Ovary (tissue), 3 donors: Measurements from ENCODE around the gene IFNA7.

Experiments
- EP300 ChIP-seq: sonication (generic); formaldehyde crosslinking; IDR thresholded peaks from one replicate; pipeline ENCODE4 v1.6.1; 2017; ENCODE audit warnings: antibody characterized with exemption
- POLR2A ChIP-seq: fragments of 450-650 bp; IDR thresholded peaks from one replicate; pipeline ENCODE4 v1.6.1; 2017; ENCODE audit warnings: antibody characterized with exemption, mild to moderate bottlenecking, moderate library complexity
- TF ChIP-seq, protein P1 (sequence below), 3 donors: fragments of 450-650 bp in 2 of 3; fragments of 200-600 bp in 1 of 3; IDR thresholded peaks; one replicate each; pipeline versions ENCODE4 v1.5.1 to v1.8.0; 2016 to 2022; ENCODE audit warnings: antibody characterized with exemption in 3 of 3, mild to moderate bottlenecking in 1 of 3
- donor health status: DM: no; HTN: no; CAD: no.

- TF ChIP-seq, protein P1, sequence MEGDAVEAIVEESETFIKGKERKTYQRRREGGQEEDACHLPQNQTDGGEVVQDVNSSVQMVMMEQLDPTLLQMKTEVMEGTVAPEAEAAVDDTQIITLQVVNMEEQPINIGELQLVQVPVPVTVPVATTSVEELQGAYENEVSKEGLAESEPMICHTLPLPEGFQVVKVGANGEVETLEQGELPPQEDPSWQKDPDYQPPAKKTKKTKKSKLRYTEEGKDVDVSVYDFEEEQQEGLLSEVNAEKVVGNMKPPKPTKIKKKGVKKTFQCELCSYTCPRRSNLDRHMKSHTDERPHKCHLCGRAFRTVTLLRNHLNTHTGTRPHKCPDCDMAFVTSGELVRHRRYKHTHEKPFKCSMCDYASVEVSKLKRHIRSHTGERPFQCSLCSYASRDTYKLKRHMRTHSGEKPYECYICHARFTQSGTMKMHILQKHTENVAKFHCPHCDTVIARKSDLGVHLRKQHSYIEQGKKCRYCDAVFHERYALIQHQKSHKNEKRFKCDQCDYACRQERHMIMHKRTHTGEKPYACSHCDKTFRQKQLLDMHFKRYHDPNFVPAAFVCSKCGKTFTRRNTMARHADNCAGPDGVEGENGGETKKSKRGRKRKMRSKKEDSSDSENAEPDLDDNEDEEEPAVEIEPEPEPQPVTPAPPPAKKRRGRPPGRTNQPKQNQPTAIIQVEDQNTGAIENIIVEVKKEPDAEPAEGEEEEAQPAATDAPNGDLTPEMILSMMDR (IDR thresholded peaks at IDR 0.05): no peak
- TF ChIP-seq POLR2A (no peak), EP300 (no peak)
Measured at GRCh38 chr9:21228122-21228521, 26.1 kb upstream of the IFNA7 start, which contains the start of gene IFNA17.
